ENCODE measurements around the gene UBR3. TPM values are rescaled to one million over a fixed set of nuclear protein-coding genes. Genes with fewer than 3 reads are reported as not detected.
"Not testable (repeated sequence)": the region's sequence is repeated elsewhere in the genome, so short reads cannot be mapped to it uniquely, and the experiment has no call there.

The UBR3 gene
- total RNA-seq, 4 donors from 2014 or later: 101 to 192 (median 114) TPM

GRCh38 chr2:169839954-169840746 lies 12.9 kb downstream of the UBR3 start:
- Histone ChIP-seq H3K4me3 (replicated peaks in 1 of 3) (no peak overlapping the region), H3K36me3 (no peaks in the 10 kb centered on the region), H3K9me3 (no peaks in the 10 kb centered on the region), H3K4me1 (peaks cover 14 to 33% of the 10 kb centered on the region in 2 donors), H3K27me3 (no peaks in the 10 kb centered on the region), H3K27ac (no peak overlapping the region)
- TF ChIP-seq CTCF (IDR thresholded peaks at IDR 0.05) (no peak), POLR2A (IDR thresholded peaks at IDR 0.05) (no peak)
- no peak for DNase-seq
- intact Hi-C loops (cut with DNase I): no loop called here
- 74 to 85% methylated on average over 9 to 10 of the region's 10 CpGs for WGBS, 2 donors

GRCh38 chr2:169840747-169841142 lies 13.5 kb downstream of the UBR3 start:
- no peaks in the 10 kb centered on the region for H3K9me3 ChIP-seq
- no peak overlapping the region for H3K27ac ChIP-seq
- intact Hi-C loops (cut with DNase I): no loop called here
- H3K4me3 ChIP-seq (replicated peaks in 1 of 3): no peak overlapping the region
- no peaks in the 10 kb centered on the region for H3K27me3 ChIP-seq
- TF ChIP-seq POLR2A (IDR thresholded peaks at IDR 0.05) (no peak), CTCF (IDR thresholded peaks at IDR 0.05) (no peak)
- peaks cover 14 to 37% of the 10 kb centered on the region in 2 donors for H3K4me1 ChIP-seq
- 97 to 100% methylated on average over 2 of the region's 2 CpGs for WGBS, 2 donors
- no peaks in the 10 kb centered on the region for H3K36me3 ChIP-seq
- no peak for DNase-seq

DNA sequence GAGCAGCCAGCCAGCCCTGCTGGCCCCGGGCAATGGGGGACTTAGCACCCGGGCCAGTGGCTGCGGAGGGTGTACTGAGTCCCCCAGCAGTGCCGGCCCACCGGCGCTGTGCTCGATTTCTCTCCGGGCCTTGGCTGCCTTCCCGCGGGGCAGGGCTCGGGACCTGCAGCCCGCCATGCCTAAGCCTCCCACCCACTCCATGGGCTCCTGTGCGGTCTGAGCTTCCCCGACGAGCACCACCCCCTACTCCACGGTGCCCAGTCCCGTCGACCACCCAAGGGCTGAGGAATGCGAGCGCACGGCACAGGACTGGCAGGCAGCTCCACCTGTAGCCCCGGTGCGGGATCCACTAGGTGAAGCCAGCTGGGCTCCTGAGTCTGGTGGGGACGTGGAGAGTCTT lies 14.4 kb downstream of the UBR3 start:
- WGBS, 2 donors: 98 to 100% methylated on average over 8 to 13 of the region's 24 CpGs
- DNase-seq: not testable (repeated sequence)

DNA sequence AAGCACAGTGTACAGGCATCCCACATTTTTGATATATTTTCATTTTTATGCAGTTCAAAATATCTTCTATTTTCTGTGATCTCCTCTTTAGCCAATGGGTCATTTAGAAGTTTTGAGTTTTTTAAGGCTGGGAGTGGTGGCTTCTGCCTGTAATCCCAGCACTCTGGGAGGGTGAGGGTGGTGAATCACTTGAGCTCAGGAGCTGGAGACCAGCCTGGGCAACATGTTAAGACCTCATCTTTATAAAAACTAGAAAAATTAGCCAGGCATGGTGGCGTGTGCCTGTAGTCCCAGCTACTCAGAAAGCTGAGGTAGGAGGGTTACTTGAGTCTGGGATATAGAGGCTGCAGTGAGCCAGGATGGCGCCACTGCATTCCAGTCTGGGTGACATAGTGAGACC lies 17.8 kb downstream of the UBR3 start:
- Histone ChIP-seq H3K27me3 (no peaks in the 10 kb centered on the region), H3K27ac (no peak overlapping the region), H3K9me3 (no peaks in the 10 kb centered on the region), H3K4me1 (peaks cover 26 to 52% of the 10 kb centered on the region in 2 donors), H3K36me3 (no peaks in the 10 kb centered on the region), H3K4me3 (replicated peaks in 1 of 3) (no peak overlapping the region)
- peak; percentile 63 to 70 for DNase-seq
- no peak for TF ChIP-seq POLR2A (IDR thresholded peaks at IDR 0.05)
- no peak for TF ChIP-seq CTCF (IDR thresholded peaks at IDR 0.05)
- intact Hi-C loops (cut with DNase I): no loop called here
- 65 to 76% methylated on average over 2 of the region's 2 CpGs for WGBS, 2 donors

More for the DNA sequence above, 14.4 kb downstream of the UBR3 start:
- H3K9me3 ChIP-seq; H3K4me3 ChIP-seq (replicated peaks in 1 of 3); intact Hi-C loops (cut with DNase I); H3K27ac ChIP-seq; H3K36me3 ChIP-seq; H3K27me3 ChIP-seq: not testable (repeated sequence)
- H3K4me1 ChIP-seq: peaks cover 14 to 43% of the 10 kb centered on the region in 2 donors

- Histone ChIP-seq H3K4me1 (peaks cover 20 to 48% of the 10 kb centered on the region in 2 donors), H3K27ac (peak overlapping the region; percentile 24 to 48 (median 46))
- H3K36me3 ChIP-seq; H3K9me3 ChIP-seq; intact Hi-C loops (cut with DNase I); H3K27me3 ChIP-seq; H3K4me3 ChIP-seq (replicated peaks in 1 of 3): not testable (repeated sequence)
- WGBS, 2 donors: 34 to 41% methylated on average over 8 of the region's 8 CpGs
- DNase-seq: peak; percentile 89 to 93
These were observed 21.9 kb downstream of the UBR3 start for GRCh38 chr2:169848959-169849693.

DNA sequence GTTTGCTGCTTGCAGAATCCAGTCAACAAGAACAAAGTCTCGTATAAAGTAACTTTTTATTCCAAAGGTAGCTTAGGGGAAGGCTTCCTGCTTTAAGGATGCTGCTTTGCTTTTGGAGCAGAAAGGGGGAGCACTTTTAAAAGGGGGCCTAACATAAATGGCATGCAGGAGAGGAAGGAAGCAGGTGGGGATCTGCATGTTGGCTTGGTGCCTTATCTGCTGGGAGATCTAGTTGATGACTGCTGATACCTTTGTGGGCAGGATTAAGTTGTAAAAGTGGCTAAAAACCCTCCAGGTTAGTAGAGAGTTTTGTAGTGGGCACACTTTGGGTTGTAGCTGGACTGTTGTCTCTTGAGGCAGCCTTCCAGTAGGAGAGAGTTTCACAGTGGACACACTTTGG lies 22.5 kb downstream of the UBR3 start:
- no peaks in the 10 kb centered on the region for H3K36me3 ChIP-seq
- 79 to 86% methylated on average over 1 of the region's 1 CpG for WGBS, 2 donors
- no peak overlapping the region for H3K4me3 ChIP-seq (replicated peaks in 1 of 3)
- peaks cover 19 to 47% of the 10 kb centered on the region in 2 donors for H3K4me1 ChIP-seq
- no peak for TF ChIP-seq CTCF (IDR thresholded peaks at IDR 0.05)
- TF ChIP-seq POLR2A (IDR thresholded peaks at IDR 0.05): no peak
- H3K27ac ChIP-seq: peak overlapping the region; percentile 6 to 46 (median 24)
- no peaks in the 10 kb centered on the region for H3K9me3 ChIP-seq
- DNase-seq: no peak
- no peaks in the 10 kb centered on the region for H3K27me3 ChIP-seq
- intact Hi-C loops (cut with DNase I): no loop called here
